Astrocyte of the cerebellum (primary cell): Measurements from ENCODE around the gene GSG1.

ENCODE experiments used
- DNase-seq: peaks from one replicate; pipeline ENCODE4 v3.0.0-alpha.2; 2011; ENCODE audit warnings: low read depth
- H3K4me3 ChIP-seq: 2 replicates; pipeline ENCODE4 v1.5.1; 2011; ENCODE audit warnings: mild to moderate bottlenecking, low read depth, low read length, moderate library complexity
- in situ Hi-C: cut with HindIII; loops from 2 replicates; pipeline ENCODE4 v1.10.0; 2017; ENCODE audit warnings: low sequenced_read_pairs
- TF ChIP-seq, protein P1 (sequence below): IDR thresholded peaks from 2 replicates; pipeline ENCODE4 v1.5.1; 2012; ENCODE audit warnings: low read length, low read depth, moderate library complexity, mild to moderate bottlenecking; ENCODE audit errors: missing control alignments

GSG1 gene

GRCh38 chr12:13095266-13095995 is 8.0 kb downstream of the GSG1 start:
- no peak overlapping the region for H3K4me3 ChIP-seq
- no peak for DNase-seq
- in situ Hi-C loops = no loop called here
- TF ChIP-seq, protein P1, sequence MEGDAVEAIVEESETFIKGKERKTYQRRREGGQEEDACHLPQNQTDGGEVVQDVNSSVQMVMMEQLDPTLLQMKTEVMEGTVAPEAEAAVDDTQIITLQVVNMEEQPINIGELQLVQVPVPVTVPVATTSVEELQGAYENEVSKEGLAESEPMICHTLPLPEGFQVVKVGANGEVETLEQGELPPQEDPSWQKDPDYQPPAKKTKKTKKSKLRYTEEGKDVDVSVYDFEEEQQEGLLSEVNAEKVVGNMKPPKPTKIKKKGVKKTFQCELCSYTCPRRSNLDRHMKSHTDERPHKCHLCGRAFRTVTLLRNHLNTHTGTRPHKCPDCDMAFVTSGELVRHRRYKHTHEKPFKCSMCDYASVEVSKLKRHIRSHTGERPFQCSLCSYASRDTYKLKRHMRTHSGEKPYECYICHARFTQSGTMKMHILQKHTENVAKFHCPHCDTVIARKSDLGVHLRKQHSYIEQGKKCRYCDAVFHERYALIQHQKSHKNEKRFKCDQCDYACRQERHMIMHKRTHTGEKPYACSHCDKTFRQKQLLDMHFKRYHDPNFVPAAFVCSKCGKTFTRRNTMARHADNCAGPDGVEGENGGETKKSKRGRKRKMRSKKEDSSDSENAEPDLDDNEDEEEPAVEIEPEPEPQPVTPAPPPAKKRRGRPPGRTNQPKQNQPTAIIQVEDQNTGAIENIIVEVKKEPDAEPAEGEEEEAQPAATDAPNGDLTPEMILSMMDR = no peak

- no peak for DNase-seq
- no peak overlapping the region for H3K4me3 ChIP-seq
- TF ChIP-seq, protein P1 = no peak
- in situ Hi-C loops = no loop called here
Measured at GRCh38 chr12:13094367-13094766, 9.1 kb downstream of the GSG1 start.

DNA sequence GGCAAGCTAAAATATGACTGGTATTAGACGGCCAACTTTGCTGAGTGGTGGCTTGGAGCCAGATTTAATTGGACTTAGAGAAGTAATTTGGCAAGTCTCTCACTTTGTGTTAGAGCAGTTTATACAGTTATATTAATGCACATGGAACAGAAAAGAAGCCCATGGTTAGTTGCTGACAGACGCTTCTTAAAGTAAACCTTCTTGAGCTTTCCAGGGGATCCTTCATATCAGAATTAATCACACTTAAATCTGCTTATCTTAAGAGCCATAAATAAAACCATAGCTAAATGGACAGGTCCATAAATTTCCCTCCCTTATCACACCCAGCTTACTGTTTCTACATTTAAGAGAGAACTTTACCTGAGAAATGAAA is 9.6 kb downstream of the GSG1 start:
- TF ChIP-seq, protein P1 = no peak

GRCh38 chr12:13093191-13093847 is 10.1 kb downstream of the GSG1 start:
- no peak overlapping the region for H3K4me3 ChIP-seq
- TF ChIP-seq, protein P1 = no peak
- no peak for DNase-seq
- in situ Hi-C loops = no loop called here

More for the DNA sequence above, 9.6 kb downstream of the GSG1 start:
- no peak for DNase-seq
- in situ Hi-C loops = no loop called here
- H3K4me3 ChIP-seq = no peak overlapping the region

DNA sequence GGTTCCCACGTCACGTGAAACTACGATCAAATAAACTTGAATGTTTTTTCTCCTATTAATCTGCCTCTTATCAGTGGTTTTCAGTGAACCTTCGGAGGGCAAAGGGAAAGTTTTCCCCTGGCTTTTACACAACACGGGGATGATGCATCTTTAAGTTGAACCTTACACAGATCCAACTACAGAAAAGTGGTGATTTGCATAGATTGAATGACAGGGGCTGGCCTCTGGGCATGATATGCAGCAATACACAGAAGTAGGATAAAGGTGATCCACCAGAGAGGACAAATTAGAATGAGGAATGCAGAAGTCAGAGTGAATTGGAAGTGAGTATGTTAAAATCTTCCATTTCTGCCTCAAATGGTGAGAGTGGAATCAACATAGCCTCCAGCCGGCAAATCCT is 11.6 kb downstream of the GSG1 start:
- in situ Hi-C loops = no loop called here
- TF ChIP-seq, protein P1 = no peak
- no peak overlapping the region for H3K4me3 ChIP-seq
- DNase-seq = no peak

GRCh38 chr12:13090054-13090453 is 13.4 kb downstream of the GSG1 start:
- no peak overlapping the region for H3K4me3 ChIP-seq
- TF ChIP-seq, protein P1 = no peak
- in situ Hi-C loops = no loop called here
- DNase-seq = no peak
